ENCODE results near the gene DNTT.

The DNTT gene

GRCh38 chr10:96387161-96387560, 82.9 kb downstream of the DNTT start:
- DNase-seq, result peak; percentile 10

DNA sequence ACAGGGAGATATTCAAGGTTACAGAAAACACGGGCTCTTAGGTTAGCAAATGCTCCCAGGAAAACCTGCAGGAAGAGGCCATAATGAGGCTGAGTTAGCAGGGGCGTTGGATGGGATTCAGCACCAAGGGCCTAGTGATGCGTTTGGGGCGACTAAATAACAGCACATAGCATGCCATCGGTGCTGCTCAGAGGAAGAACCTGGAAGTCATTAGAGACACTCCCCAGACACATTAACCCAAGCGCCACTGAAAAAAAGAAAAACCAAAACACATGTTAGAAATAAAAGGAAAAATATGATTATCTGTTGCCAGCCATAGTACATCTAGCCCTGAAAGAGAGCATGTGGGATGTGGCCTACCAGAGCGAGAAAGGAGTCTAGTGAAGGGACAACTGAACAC, 83.4 kb downstream of the DNTT start:
- no peak for DNase-seq

All from kidney glomerular epithelial cell (primary cell).